Activated CD4-positive, alpha-beta memory T cell treated with anti-CD3 and anti-CD28 coated beads for 36 hours (primary cell): ENCODE data around the gene GOLGA8B. TPM values are rescaled to one million over a fixed set of nuclear protein-coding genes. Genes with fewer than 3 reads are reported as not detected.
A peak's percentile ranks its signal among the peaks of the same experiment; 100 is the strongest.
"Not testable (repeated sequence)": the region's sequence is repeated elsewhere in the genome, so short reads cannot be mapped to it uniquely, and the experiment has no call there.

Experiments
- CTCF ChIA-PET: fragments of 350-600 bp; sonication (Branson Sonifier 250); formaldehyde crosslinking; loops from one replicate; lab custom pipeline; 2021; ENCODE audit warnings: antibody characterized with exemption, inconsistent platforms; lab: Charles Lee
- POLR2A ChIA-PET: fragments of 350-600 bp; sonication (Branson Sonifier 250); formaldehyde crosslinking; loops from one replicate; lab custom pipeline; 2021; ENCODE audit warnings: antibody characterized with exemption; lab: Charles Lee
- DNase-seq: peaks from one replicate; pipeline ENCODE4 v3.0.0-alpha.2; 2020
- H3K27ac Mint-ChIP-seq: one replicate; pipeline ENCODE4 v1.8.0; 2021; ENCODE audit warnings: mixed read lengths
- H3K27me3 Mint-ChIP-seq: one replicate; pipeline ENCODE4 v1.8.0; 2021; ENCODE audit warnings: mixed read lengths
- H3K36me3 Mint-ChIP-seq: one replicate; pipeline ENCODE4 v1.8.0; 2021; ENCODE audit warnings: mixed read lengths
- H3K4me1 Mint-ChIP-seq: one replicate; pipeline ENCODE4 v1.8.0; 2021; ENCODE audit warnings: low read depth, mixed read lengths
- H3K4me3 Mint-ChIP-seq: one replicate; pipeline ENCODE4 v1.8.0; 2021; ENCODE audit warnings: mild to moderate bottlenecking, mixed read lengths
- H3K9me3 Mint-ChIP-seq: one replicate; pipeline ENCODE4 v1.8.0; 2021; ENCODE audit warnings: mixed read lengths
- intact Hi-C: fragments of 100-400 bp; cut with micrococcal nuclease; formaldehyde crosslinking; loops from one replicate; pipeline ENCODE4 v1.15.1; 2023
- total RNA-seq, 2 experiments: library from RNA; stranded (reverse); gene quantifications; one replicate each; pipeline ENCODE4 v1.2.3, GENCODE V29; 2021

GOLGA8B gene, protein sequence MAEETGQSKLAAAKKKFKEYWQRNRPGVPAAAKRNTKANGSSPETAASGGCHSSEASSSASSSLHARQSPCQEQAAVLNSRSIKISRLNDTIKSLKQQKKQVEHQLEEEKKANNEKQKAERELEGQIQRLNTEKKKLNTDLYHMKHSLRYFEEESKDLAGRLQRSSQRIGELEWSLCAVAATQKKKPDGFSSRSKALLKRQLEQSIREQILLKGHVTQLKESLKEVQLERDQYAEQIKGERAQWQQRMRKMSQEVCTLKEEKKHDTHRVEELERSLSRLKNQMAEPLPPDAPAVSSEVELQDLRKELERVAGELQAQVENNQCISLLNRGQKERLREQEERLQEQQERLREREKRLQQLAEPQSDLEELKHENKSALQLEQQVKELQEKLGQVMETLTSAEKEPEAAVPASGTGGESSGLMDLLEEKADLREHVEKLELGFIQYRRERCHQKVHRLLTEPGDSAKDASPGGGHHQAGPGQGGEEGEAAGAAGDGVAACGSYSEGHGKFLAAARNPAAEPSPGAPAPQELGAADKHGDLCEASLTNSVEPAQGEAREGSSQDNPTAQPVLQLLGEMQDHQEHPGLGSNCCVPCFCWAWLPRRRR
- total RNA-seq: 100 to 1,000 TPM in 1 of 2 experiments, 10 to 100 TPM in 1; 85.2 to 103 TPM

GRCh38 chr15:34583399-34584329 is at the start of gene GOLGA8B:
GOLGA8B (minus strand) TSS chr15:34583651; CDS start chr15:34535912, 47,739 bp downstream.
- DNase-seq: peak; percentile 86
- intact Hi-C loops: loop anchor here (1.0 kb wide), 1 partner anchor 216 kb away; the partner anchor contains the start of gene LPCAT4
- POLR2A ChIA-PET: interaction anchor here (1.2 to 2.2 kb wide), 3 partner anchors 9 to 246 kb away, joined by 3 to 15 read pairs (median 3); partner anchors contain the start of genes LPCAT4 and SLC12A6

DNA sequence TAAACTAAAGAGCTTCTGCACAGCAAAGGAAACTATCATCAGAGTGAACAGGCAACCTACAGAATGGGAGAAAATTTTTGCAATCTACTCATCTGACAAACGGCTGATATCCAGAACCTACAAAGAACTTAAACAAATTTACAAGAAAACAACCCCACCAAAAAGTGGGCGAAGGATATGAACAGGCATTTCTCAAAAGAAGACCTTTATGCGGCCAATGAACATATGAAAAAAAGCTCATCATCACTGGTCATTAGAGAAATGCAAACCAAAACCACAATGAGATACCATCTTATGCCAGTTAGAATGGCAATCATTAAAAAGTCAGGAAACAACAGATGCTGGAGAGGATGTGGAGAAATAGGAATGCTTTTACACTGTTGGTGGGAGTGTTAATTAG is 49.7 kb upstream of the GOLGA8B start:
- H3K9me3 Mint-ChIP-seq, H3K27ac Mint-ChIP-seq, H3K36me3 Mint-ChIP-seq, H3K4me1 Mint-ChIP-seq, H3K27me3 Mint-ChIP-seq, intact Hi-C loops, H3K4me3 Mint-ChIP-seq, DNase-seq, POLR2A ChIA-PET, CTCF ChIA-PET: not testable (repeated sequence)

More at GRCh38 chr15:34583399-34584329, at the start of gene GOLGA8B:
- Mint-ChIP-seq H3K27me3 (no peaks in the 10 kb centered on the region), H3K9me3 (no peaks in the 10 kb centered on the region), H3K27ac (peak within 1 kb of the TSS; percentile 82), H3K36me3 (peaks cover 3% of the 10 kb centered on the region), H3K4me1 (peaks cover 40% of the 10 kb centered on the region), H3K4me3 (peak within 1 kb of the TSS; percentile 87)
- CTCF ChIA-PET: interaction anchor here (1.1 to 4.9 kb wide), 5 partner anchors 216 to 474 kb away, joined by 3 to 32 read pairs (median 6); partner anchors contain the start of genes KATNBL1, LPCAT4 and SLC12A6

DNA sequence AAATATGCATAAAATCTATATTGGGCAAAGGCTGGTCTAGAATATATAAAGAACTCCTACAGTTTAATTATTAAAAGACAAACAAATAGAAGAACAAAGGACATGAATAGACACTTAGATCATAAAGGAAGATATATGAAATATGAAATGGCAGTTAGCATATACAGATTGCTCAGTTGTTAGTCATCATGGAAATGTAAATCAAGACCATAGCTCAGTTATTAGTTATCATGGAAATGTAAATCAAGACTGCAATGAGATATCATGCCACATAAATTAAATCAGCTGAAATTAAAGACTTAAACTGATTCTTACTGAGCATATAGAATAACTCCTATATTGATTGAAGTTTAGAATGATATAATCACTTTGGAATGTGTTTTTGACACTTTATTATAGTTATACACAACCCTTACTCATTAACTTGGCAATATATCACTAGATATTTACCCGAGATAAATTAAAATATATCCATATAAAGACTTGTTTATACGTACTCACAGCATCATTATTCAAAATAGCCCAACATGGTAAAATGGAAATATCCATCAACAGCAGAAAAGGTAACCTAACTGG is 45.2 kb upstream of the GOLGA8B start:
- Mint-ChIP-seq H3K4me3 (no peak overlapping the region), H3K27me3 (peaks cover 11% of the 10 kb centered on the region), H3K4me1 (peaks cover 4% of the 10 kb centered on the region), H3K9me3 (peaks cover 4% of the 10 kb centered on the region), H3K36me3 (no peaks in the 10 kb centered on the region), H3K27ac (no peak overlapping the region)
- ChIA-PET POLR2A (no interaction called here), CTCF (interaction anchor here (0.6 kb wide), 1 partner anchor 210 kb away, joined by 3 read pairs; no protein-coding TSS in a partner anchor)
- no peak for DNase-seq
- intact Hi-C loops: loop anchor here (10.0 kb wide), 1 partner anchor 56 kb away; no protein-coding TSS in a partner anchor

DNA sequence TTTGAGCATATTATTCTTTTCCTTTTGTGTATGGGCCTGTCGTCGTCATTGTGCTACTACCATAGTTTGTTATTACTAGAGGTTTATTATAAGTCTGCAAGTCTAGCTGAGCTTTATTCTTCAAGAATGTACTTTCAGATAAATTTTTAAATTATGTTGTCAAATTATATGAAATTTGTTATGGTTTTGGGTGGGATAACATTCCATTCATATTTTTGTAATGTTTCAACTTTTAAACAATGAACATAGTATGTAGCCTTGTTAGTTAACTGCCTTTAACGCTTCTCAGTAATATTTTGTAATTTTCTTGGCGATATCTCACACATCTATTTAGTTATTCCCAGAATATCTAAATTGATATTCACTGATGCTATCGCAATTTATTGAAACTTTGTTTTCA is 41.6 kb upstream of the GOLGA8B start:
- Mint-ChIP-seq H3K4me1 (no peaks in the 10 kb centered on the region), H3K27me3 (peaks cover 17% of the 10 kb centered on the region), H3K9me3 (peaks cover 4% of the 10 kb centered on the region), H3K27ac (no peak overlapping the region), H3K4me3 (no peak overlapping the region), H3K36me3 (no peaks in the 10 kb centered on the region)
- POLR2A ChIA-PET: no interaction called here
- intact Hi-C loops: loop anchor here (10.0 kb wide), 1 partner anchor 60 kb away; no protein-coding TSS in a partner anchor
- CTCF ChIA-PET: no interaction called here
- no peak for DNase-seq

GRCh38 chr15:34621675-34622074 is 38.2 kb upstream of the GOLGA8B start:
- Mint-ChIP-seq H3K27me3 (peaks cover 21% of the 10 kb centered on the region), H3K9me3 (peaks cover under 1% of the 10 kb centered on the region), H3K4me1 (no peaks in the 10 kb centered on the region), H3K36me3 (no peaks in the 10 kb centered on the region), H3K27ac (no peak overlapping the region), H3K4me3 (no peak overlapping the region)
- CTCF ChIA-PET: interaction anchor here (0.6 to 1.2 kb wide), 4 partner anchors 12 to 627 kb away, joined by 3 to 5 read pairs (median 3); no protein-coding TSS in a partner anchor
- DNase-seq: no peak
- POLR2A ChIA-PET: no interaction called here
- intact Hi-C loops: loop anchor here (1.0 to 10.0 kb wide), 2 partner anchors 63 to 299 kb away; no protein-coding TSS in a partner anchor

DNA sequence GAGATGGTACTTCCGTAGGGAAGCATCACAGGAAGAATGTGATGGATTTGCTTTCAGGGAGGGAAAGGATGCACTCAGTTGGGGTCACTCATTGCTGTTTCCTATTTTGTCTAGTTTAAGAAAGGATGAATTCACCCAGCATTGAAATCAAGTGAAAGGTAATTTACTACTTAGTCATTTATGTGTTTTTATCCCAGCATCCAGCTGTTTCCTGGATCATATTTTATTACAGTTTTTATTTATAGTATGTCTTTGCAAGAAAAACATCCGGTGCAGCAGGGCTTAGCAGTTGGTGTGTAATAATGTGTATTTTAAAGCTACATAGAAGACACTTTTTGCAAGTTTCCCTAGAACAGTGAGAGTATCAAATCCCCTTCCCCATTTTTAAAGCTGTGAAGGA is 37.4 kb upstream of the GOLGA8B start:
- H3K27ac Mint-ChIP-seq: no peak overlapping the region
- ChIA-PET POLR2A (no interaction called here), CTCF (interaction anchor here (1.0 to 1.2 kb wide), 3 partner anchors 11 to 303 kb away, joined by 3 to 5 read pairs (median 3); no protein-coding TSS in a partner anchor)
- no peak for DNase-seq
- H3K27me3 Mint-ChIP-seq: peaks cover 22% of the 10 kb centered on the region
- no peaks in the 10 kb centered on the region for H3K4me1 Mint-ChIP-seq
- intact Hi-C loops: loop anchor here (1.0 to 10.0 kb wide), 2 partner anchors 64 to 299 kb away; no protein-coding TSS in a partner anchor
- no peak overlapping the region for H3K4me3 Mint-ChIP-seq
- no peaks in the 10 kb centered on the region for H3K36me3 Mint-ChIP-seq
- H3K9me3 Mint-ChIP-seq: no peaks in the 10 kb centered on the region

- intact Hi-C loops: loop anchor here (10.0 kb wide), 1 partner anchor 65 kb away; no protein-coding TSS in a partner anchor
- ChIA-PET POLR2A (no interaction called here), CTCF (no interaction called here)
- DNase-seq: no peak
- Mint-ChIP-seq H3K4me3 (no peak overlapping the region), H3K4me1 (no peaks in the 10 kb centered on the region), H3K27ac (no peak overlapping the region), H3K9me3 (no peaks in the 10 kb centered on the region), H3K36me3 (no peaks in the 10 kb centered on the region), H3K27me3 (peaks cover 22% of the 10 kb centered on the region)
These were observed 36.7 kb upstream of the GOLGA8B start for GRCh38 chr15:34620142-34620541.

DNA sequence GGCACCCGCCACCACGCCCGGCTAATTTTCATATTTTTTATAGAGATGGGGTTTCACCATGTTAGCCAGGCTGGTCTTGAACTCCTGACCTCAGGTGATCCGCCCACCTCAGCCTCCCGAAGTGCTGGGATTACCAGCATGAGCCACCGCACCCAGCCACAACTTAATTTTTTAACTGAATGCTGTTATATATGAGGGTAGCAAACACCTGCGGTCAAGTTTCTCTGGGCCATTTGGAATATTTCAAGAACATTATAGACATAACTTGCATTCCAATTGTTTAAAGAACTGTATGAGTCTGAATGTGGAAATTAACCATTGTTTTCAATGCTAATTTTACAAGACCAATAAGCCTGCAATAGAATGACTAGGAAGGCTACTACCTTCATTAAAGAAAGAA is 35.7 kb upstream of the GOLGA8B start:
- POLR2A ChIA-PET: no interaction called here
- no peaks in the 10 kb centered on the region for H3K36me3 Mint-ChIP-seq
- H3K9me3 Mint-ChIP-seq: no peaks in the 10 kb centered on the region
- H3K27ac Mint-ChIP-seq: no peak overlapping the region
- intact Hi-C loops: no loop called here
- no peak for DNase-seq
- H3K27me3 Mint-ChIP-seq: peaks cover 22% of the 10 kb centered on the region
- no peak overlapping the region for H3K4me3 Mint-ChIP-seq
- CTCF ChIA-PET: interaction anchor here (1.0 to 1.9 kb wide), 2 partner anchors 301 to 351 kb away, joined by 3 to 5 read pairs; no protein-coding TSS in a partner anchor
- no peaks in the 10 kb centered on the region for H3K4me1 Mint-ChIP-seq

DNA sequence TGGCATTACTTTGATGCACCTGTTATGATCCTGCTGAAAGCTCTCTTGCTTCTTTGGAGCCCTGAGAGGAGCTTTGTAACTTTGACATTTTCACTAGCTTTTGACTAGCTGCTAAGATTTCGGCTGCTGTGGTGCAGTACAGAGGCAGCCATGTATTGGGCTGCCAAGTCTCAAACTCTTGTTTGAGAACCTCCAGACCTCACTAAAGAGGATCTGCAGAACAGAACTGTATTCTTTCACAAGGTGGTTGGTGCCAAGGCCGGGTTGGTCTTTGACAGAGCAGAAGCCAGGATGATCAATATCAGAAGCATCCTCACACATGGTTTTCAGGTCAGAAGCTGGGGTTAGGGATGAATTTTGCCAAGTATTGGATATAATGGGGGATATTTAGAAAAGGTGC is 34.6 kb upstream of the GOLGA8B start:
- H3K4me1 Mint-ChIP-seq: no peaks in the 10 kb centered on the region
- H3K27me3 Mint-ChIP-seq: peaks cover 25% of the 10 kb centered on the region

GRCh38 chr15:34616613-34617012 is 33.2 kb upstream of the GOLGA8B start:
- H3K36me3 Mint-ChIP-seq: no peaks in the 10 kb centered on the region
- POLR2A ChIA-PET: no interaction called here
- peaks cover 24% of the 10 kb centered on the region for H3K27me3 Mint-ChIP-seq
- no peaks in the 10 kb centered on the region for H3K9me3 Mint-ChIP-seq
- no peaks in the 10 kb centered on the region for H3K4me1 Mint-ChIP-seq
- CTCF ChIA-PET: no interaction called here
- H3K4me3 Mint-ChIP-seq: no peak overlapping the region
- no peak overlapping the region for H3K27ac Mint-ChIP-seq
- DNase-seq: peak; percentile 25
- intact Hi-C loops: no loop called here

More for the DNA sequence above, 34.6 kb upstream of the GOLGA8B start:
- H3K36me3 Mint-ChIP-seq: no peaks in the 10 kb centered on the region
- CTCF ChIA-PET: interaction anchor here (1.0 to 1.9 kb wide), 2 partner anchors 302 to 352 kb away, joined by 3 to 5 read pairs; no protein-coding TSS in a partner anchor
- intact Hi-C loops: no loop called here
- no peak overlapping the region for H3K27ac Mint-ChIP-seq
- no peak for DNase-seq
- no peaks in the 10 kb centered on the region for H3K9me3 Mint-ChIP-seq
- no peak overlapping the region for H3K4me3 Mint-ChIP-seq
- POLR2A ChIA-PET: no interaction called here

GRCh38 chr15:34613997-34614396 is 30.5 kb upstream of the GOLGA8B start:
- no peak for DNase-seq

More at GRCh38 chr15:34613997-34614396, 30.5 kb upstream of the GOLGA8B start:
- Mint-ChIP-seq H3K9me3 (no peaks in the 10 kb centered on the region), H3K27me3 (peaks cover 26% of the 10 kb centered on the region), H3K4me3 (no peak overlapping the region), H3K4me1 (peaks cover 9% of the 10 kb centered on the region), H3K36me3 (no peaks in the 10 kb centered on the region), H3K27ac (no peak overlapping the region)
- intact Hi-C loops: no loop called here
- ChIA-PET CTCF (no interaction called here), POLR2A (no interaction called here)
